Measurements from ENCODE around the gene RHCG.

Gene RHCG

DNA sequence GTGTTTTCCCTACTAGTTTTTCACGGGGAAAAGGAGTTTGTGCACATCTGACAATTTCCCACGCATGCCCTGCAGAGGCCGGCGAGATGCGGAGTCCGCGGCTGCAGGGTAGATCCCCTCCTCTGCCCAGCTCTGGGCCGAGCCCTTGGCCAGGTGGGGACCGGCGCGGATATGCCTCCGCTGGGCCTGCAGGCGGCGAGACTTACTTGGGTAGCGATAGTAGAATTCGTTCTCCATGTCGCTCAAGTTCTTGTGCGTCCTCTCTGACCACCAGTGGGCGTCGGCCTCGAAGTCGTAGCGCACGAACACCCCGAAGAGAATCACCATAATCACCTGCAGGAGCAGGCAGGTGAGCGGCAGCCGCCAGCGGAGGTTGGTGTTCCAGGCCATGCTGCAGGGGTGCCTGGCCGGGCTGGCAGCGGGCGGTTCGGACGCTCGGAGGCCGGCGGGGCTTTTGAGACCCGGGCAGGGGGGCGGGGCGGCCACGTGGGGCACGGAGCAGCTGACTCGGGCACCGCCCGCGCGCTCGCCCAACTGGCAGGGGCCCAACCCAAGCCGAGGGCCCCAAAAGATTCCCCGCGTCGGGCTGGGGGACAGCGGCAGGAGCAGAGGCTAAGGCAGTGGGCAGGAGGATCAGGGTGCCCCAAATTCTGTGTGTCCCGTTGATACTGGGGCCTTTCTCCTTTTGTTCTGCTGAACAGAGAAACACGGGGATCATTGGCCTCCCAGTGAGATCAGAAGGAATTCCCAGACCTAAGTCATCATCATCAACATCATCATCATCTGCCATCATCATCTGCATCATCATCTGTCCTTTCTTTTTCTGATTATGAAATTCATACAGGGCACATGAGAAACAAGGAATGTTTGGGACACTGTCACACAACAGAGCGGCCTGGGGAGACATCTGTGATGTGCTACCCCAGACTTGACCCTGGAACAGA lies at the start of gene RHCG:
TSS of gene RHCG (minus strand) at position 429 of the 944 bp plus-strand sequence. CDS start at position 390, 39 bp downstream.
- no peak for TF ChIP-seq GATA3 (IDR thresholded peaks at IDR 0.05; ENCODE audit: low read depth, low read length)
- no peak for TF ChIP-seq GATA2 (IDR thresholded peaks at IDR 0.05; ENCODE audit: low read depth, low read length)

DNA sequence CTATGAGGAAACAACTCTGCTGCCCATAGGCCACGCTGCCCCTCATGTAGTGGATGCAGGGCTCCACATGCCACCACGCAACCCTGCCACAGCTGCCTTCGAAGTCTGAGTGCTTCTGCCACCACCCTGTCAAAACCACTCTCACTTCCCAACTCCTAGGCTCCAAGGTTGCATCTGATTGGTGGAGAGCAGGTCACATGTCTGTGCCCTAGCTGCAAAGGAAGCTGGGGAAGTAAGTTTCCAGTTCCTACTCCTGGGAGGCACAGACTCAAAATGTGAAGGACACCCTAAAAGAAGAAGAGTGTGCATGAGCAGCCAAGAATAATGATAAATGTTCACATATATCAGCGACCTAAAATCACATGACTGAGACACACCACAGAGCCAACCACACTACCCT lies 47.0 kb upstream of the RHCG start:
- TF ChIP-seq GATA3 (IDR thresholded peaks at IDR 0.05; ENCODE audit: low read depth, low read length) (no peak), GATA2 (IDR thresholded peaks at IDR 0.05; ENCODE audit: low read depth, low read length) (no peak)

DNA sequence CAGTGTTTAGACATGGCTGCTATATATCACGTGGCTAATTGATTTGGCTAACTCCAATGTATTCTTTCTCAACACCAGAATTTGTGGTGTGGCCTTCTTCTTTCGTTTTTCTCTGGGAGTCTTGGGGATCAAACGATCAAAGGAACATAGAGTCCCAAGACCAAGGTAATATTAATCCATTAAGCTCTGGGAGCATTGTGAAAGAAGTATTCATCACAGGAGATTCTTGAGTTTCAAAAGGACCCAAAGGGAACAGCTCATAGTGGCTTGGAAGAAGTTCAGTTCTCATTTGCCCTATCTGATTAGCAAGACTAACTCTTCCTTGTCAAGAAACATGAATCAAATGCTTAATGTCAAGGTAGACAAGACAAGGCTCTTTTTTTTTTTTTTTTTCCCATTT lies 46.0 kb upstream of the RHCG start:
- TF ChIP-seq GATA3 (IDR thresholded peaks at IDR 0.05; ENCODE audit: low read depth, low read length) (no peak), GATA2 (IDR thresholded peaks at IDR 0.05; ENCODE audit: low read depth, low read length) (no peak)

DNA sequence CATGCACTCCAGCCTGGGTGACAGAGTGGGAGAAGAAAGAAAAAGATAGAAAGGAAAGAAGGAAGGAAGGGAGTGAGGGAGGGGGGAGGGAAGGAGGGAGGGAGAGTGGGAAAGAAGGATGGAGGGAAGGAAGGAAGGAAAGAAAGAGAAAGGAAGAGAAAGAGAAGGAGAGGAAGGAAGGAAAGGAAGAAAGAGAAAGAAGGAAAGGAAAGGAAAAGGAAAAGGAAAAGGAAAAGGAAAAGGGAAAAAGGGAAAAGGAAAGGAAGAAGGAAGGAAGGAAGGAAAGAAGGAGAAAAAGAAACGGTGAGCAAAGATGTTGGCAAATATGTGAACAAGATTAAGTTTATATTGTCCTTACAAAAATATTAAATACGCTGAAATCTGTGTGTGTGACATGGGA lies 42.6 kb upstream of the RHCG start:
- TF ChIP-seq GATA2 (IDR thresholded peaks at IDR 0.05; ENCODE audit: low read depth, low read length) (no peak), GATA3 (IDR thresholded peaks at IDR 0.05; ENCODE audit: low read depth, low read length) (no peak)

DNA sequence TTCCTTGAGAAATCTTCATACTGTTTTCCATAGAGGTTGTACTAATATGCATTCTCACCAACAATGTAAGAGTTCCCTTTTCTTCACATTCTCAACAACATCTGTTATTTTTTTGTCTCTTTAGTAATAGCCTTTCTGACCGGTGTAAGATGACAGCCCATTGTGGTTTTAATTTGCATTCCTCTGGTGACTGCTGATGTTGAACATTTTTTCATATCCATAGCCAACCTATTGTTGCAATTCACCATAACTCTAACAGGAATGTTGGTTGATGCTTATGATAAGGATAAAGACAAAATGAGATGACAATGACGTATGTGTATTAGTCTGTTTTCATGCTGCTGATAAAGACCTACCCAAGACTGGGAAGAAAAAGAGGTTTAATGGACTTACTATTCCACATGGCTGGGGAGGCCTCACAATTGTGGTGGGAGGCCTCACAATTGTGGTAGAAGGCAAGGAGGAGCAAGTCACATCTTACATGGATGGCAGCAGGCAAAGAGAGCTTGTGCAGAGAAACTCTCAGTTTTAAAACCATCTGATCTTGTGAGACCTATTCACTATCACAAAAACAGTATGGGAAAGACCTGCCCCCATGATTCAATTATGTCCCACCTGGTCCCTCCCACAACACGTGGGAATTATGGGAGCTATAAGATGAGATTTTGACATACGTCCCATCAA lies 37.6 kb upstream of the RHCG start:
- TF ChIP-seq GATA2 (IDR thresholded peaks at IDR 0.05; ENCODE audit: low read depth, low read length) (no peak), GATA3 (IDR thresholded peaks at IDR 0.05; ENCODE audit: low read depth, low read length) (no peak)

DNA sequence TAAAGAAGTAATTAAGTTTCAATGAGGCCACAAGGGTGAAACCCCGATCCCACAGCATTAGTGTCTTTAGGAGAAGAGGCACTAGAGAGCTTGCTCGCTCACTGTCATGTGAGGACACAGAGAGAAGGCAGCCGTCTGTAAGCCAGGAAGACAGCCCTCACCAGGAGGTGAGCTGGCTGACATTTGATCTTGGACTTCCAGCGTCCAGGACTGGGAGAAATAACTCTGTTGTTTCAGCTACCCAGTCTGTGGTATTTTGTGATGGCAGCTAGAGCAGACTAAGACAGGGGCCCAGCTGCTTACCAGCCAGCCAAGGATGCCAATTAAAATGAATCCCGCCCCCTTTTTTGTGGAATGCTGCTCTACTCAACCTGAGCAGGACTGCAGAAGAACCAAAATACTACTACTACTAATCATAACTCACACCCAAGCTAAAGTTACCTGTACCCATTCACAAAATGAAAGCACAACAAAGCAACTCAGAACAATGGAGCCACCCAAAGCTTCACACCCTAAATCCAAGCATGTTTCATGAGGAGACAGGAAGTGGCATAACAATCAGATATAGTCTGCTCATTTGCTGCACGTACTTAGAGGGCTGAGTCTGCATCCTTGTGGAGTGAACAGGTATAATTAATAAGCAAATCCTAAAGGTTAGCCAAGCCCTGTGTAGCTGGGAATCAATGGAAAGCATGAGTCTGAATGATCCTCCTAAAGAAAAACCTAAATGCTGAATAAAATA lies 35.6 kb upstream of the RHCG start:
- TF ChIP-seq GATA3 (IDR thresholded peaks at IDR 0.05; ENCODE audit: low read depth, low read length) (no peak), GATA2 (IDR thresholded peaks at IDR 0.05; ENCODE audit: low read depth, low read length) (no peak)

DNA sequence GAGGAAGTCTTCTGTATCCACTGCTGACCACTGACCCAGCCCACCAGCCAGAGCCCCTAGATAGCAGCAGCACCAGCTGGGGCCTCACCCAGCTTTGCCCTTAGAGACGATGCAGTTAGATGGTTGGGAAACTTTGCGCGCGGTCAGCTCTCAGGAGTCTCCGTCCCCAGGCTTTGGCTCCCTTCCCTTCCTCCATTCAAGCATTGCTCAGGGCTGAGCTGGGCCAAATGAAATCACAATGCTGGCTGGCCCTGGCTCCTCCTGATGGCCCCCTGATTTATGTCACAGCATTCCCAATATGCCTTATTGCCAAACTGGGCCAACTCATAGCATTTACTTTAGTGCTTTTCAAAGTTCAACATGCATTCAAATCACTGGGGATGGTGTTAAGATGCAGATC lies 34.6 kb upstream of the RHCG start:
- TF ChIP-seq GATA2 (IDR thresholded peaks at IDR 0.05; ENCODE audit: low read depth, low read length) (no peak), GATA3 (IDR thresholded peaks at IDR 0.05; ENCODE audit: low read depth, low read length) (no peak)

DNA sequence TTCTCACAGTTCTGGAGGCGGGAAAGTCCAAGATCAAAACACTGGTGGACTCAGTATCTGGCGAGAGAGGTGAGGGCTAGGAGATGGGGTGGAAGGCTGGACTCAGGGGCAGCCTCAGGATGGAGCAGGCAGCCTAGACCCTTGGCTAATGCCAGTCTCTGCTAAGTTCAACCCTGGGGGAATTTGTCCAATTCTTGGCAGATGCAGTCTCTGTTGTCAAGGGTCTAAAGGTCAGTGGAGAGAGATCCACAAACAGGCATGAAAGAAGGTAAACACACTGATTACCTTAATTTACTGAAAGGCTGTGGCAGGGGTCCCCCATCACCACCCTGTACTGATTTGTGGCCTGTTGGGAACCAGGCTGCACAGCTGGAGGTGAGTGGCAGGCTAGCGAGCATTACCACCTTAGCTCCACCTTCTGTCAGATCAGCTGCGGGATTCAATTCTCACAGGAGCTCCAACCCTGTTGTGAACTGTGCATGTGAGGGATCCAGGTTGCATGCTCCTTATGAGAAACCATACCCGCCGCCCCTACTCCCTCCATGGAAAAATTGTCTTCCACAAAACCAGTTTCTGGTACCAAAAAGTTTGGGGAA lies 32.5 kb upstream of the RHCG start:
- TF ChIP-seq GATA3 (IDR thresholded peaks at IDR 0.05; ENCODE audit: low read depth, low read length), result no peak
- no peak for TF ChIP-seq GATA2 (IDR thresholded peaks at IDR 0.05; ENCODE audit: low read depth, low read length)

DNA sequence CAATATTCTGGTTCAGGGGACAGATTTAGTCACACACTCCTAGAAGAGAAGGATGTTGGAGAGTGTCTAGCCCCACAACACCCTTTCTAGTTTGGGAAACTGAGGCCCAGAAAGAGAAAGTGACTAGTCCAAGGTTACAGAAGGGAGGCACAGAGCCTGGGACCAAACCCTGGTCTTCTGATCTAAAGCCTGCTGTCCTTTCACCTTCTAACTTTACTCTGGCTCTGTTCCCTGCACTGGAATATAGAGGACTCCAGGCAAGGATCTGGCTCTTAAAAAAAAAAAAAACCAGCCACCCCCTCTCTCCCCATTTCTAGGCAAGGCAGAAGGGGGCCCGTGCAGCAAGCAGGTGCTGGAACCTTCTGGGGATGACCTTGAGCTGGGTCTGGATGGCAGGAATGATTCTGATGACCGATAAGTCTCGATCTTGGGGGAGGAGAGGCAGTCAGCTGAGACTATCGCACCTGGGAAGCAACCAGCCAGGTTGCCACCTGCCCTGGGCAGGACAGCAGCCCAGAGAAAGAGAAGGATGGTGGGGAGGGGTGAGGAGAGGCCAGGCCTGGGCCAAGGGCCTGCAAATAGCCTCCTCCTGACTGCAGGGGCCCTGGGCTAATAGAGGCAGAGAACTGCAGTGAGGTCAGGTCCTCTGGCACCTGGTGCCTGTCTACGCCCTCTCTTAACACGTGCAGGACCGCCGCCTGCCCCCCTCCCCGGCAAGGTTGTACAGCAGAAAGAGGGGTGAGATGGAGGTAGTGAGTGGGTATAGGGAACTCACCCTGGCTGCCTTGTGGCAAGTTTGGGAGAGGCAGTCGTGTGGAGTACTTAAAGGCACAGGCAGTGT lies 30.4 kb upstream of the RHCG start:
- no peak for TF ChIP-seq GATA2 (IDR thresholded peaks at IDR 0.05; ENCODE audit: low read depth, low read length)
- TF ChIP-seq GATA3 (IDR thresholded peaks at IDR 0.05; ENCODE audit: low read depth, low read length), result no peak

DNA sequence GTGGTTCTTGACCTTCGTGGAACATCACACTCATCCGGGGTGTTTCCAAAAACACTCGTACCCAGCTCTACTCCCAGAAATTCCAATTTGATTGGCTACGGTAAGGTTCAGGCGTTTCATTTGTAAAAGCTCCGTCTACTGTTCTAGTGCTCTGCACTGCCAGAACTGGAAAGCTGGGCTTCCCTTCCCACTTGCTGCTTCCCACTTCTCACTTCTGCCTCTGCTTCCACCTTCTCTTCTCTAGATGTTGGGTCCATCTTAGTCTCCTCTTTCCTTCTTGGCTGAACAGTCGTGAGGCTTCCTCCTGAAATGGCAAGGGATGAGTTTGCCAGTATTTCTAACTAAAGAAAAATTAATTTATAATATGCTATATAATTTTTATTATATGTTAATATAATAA lies 29.8 kb upstream of the RHCG start:
- TF ChIP-seq GATA3 (IDR thresholded peaks at IDR 0.05; ENCODE audit: low read depth, low read length) (no peak), GATA2 (IDR thresholded peaks at IDR 0.05; ENCODE audit: low read depth, low read length) (no peak)

DNA sequence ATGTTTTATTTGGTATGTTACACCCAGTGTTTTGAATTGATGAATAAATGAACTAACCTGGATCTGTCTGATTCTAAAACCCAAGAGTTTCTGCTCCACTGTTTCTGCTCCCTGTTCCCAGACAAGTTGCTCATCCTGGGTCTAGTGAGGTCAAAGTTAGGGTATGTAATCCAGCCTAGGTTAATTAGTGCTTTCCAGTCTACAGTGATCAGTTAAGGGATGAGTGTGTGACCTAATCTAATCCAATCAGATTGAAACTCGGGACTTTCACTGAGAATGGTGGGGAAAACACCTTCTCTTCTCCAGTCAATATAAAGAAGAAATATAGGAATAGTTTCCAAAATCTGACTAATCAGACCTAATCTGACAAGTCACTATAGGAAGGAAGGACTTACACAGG lies 27.8 kb upstream of the RHCG start:
- TF ChIP-seq GATA3 (IDR thresholded peaks at IDR 0.05; ENCODE audit: low read depth, low read length) (no peak), GATA2 (IDR thresholded peaks at IDR 0.05; ENCODE audit: low read depth, low read length) (no peak)

DNA sequence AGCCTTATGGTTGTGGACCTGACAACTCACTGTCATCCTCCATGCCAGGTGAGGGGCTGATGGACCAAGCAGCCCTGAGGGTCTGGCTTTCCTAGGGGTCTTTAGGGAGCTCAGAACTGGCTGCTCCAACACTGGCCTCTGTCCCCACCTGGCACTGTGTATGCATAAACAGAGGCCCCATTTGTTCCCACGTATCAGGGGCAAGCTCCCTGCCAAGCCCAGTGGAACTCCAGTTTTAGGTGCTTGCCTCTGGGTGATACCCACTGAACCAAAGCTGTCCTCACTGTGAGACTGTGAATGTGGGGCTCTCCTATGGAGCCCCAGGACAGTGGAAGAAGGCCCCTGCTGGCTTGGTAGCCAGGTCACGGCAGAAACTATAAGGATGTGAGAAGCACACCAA lies 26.7 kb upstream of the RHCG start:
- TF ChIP-seq GATA3 (IDR thresholded peaks at IDR 0.05; ENCODE audit: low read depth, low read length), result no peak
- TF ChIP-seq GATA2 (IDR thresholded peaks at IDR 0.05; ENCODE audit: low read depth, low read length), result no peak

DNA sequence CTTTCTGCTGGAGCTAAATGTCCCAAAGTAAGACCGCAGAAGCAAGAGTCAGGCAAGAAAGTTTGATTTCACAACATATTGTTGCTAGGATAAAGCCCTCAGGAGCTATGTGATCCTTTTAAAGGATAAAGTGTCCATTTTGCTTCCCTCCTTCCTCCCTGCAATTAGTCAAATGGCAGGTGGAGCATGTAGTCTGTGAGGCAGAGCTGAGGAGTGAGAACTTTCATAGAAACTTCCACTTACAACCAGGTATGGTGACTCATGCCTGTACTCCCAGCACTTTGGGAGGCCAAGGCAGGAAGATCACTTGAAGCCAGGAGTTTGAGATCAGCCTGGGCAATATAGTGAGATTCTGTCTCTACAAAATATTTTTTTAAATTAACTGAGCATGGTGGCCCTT lies 25.2 kb upstream of the RHCG start:
- TF ChIP-seq GATA2 (IDR thresholded peaks at IDR 0.05; ENCODE audit: low read depth, low read length) (no peak), GATA3 (IDR thresholded peaks at IDR 0.05; ENCODE audit: low read depth, low read length) (no peak)
